Measurements from ENCODE around the gene PITPNC1.

Gene PITPNC1

GRCh38 chr17:67546578-67547527, 169.8 kb downstream of the PITPNC1 start:
- DNase-seq (ENCODE audit: low spot score) = peak; percentile 77
- no peak for TF ChIP-seq CTCF (IDR thresholded peaks at IDR 0.05; ENCODE audit: extremely low read depth, insufficient read depth, missing control alignments)
- in situ Hi-C loops (cut with MboI; ENCODE audit: low pct_unique_long_range_greater_than_20kb, low sequenced_read_pairs, unreplicated experiment) = no loop called here

- TF ChIP-seq CTCF (IDR thresholded peaks at IDR 0.05; ENCODE audit: extremely low read depth, insufficient read depth, missing control alignments) = no peak
- no peak for DNase-seq (ENCODE audit: low spot score)
- in situ Hi-C loops (cut with MboI; ENCODE audit: low pct_unique_long_range_greater_than_20kb, low sequenced_read_pairs, unreplicated experiment) = no loop called here
Observed at GRCh38 chr17:67548693-67549092, 171.6 kb downstream of the PITPNC1 start.

GRCh38 chr17:67549820-67550219, 172.7 kb downstream of the PITPNC1 start:
- no peak for TF ChIP-seq CTCF (IDR thresholded peaks at IDR 0.05; ENCODE audit: extremely low read depth, insufficient read depth, missing control alignments)
- no peak for DNase-seq (ENCODE audit: low spot score)
- in situ Hi-C loops (cut with MboI; ENCODE audit: low pct_unique_long_range_greater_than_20kb, low sequenced_read_pairs, unreplicated experiment) = no loop called here

- in situ Hi-C loops (cut with MboI; ENCODE audit: low pct_unique_long_range_greater_than_20kb, low sequenced_read_pairs, unreplicated experiment) = no loop called here
- DNase-seq (ENCODE audit: low spot score) = no peak
- no peak for TF ChIP-seq CTCF (IDR thresholded peaks at IDR 0.05; ENCODE audit: extremely low read depth, insufficient read depth, missing control alignments)
Observed at GRCh38 chr17:67554634-67555033, 177.6 kb downstream of the PITPNC1 start.

- in situ Hi-C loops (cut with MboI; ENCODE audit: low pct_unique_long_range_greater_than_20kb, low sequenced_read_pairs, unreplicated experiment) = no loop called here
- DNase-seq (ENCODE audit: low spot score) = no peak
- no peak for TF ChIP-seq CTCF (IDR thresholded peaks at IDR 0.05; ENCODE audit: extremely low read depth, insufficient read depth, missing control alignments)
Observed at GRCh38 chr17:67555855-67556254, 178.8 kb downstream of the PITPNC1 start.

GRCh38 chr17:67557052-67557845, 180.2 kb downstream of the PITPNC1 start:
- TF ChIP-seq CTCF (IDR thresholded peaks at IDR 0.05; ENCODE audit: extremely low read depth, insufficient read depth, missing control alignments) = no peak
- DNase-seq (ENCODE audit: low spot score) = no peak
- in situ Hi-C loops (cut with MboI; ENCODE audit: low pct_unique_long_range_greater_than_20kb, low sequenced_read_pairs, unreplicated experiment) = no loop called here
